D721Med (cell line): ENCODE results near the gene PCDH9.

Source experiments
- DNase-seq: peaks from one replicate; pipeline ENCODE4 v3.0.0; 2011; ENCODE audit warnings: low spot score; ENCODE audit not compliant: insufficient read length
- FAIRE-seq: peaks from 2 replicates; lab custom pipeline; 2011; peaks lifted over from hg19 to GRCh38; lab: Jason Lieb, UNC
- CTCF ChIP-seq: IDR thresholded peaks from 2 replicates; pipeline ENCODE4 v1.5.1; 2012; ENCODE audit warnings: mild to moderate bottlenecking, control low read depth; ENCODE audit not compliant: insufficient read depth; ENCODE audit errors: missing control alignments

The PCDH9 gene

GRCh38 chr13:66520511-66521355, 709.4 kb downstream of the PCDH9 start:
- FAIRE-seq (no peak), DNase-seq (no peak)
- no peak for TF ChIP-seq CTCF

GRCh38 chr13:66519259-66519658, 710.9 kb downstream of the PCDH9 start:
- no peak for FAIRE-seq
- DNase-seq: no peak
- TF ChIP-seq CTCF: no peak

- no peak for TF ChIP-seq CTCF
- DNase-seq (no peak), FAIRE-seq (no peak)
Measured at GRCh38 chr13:66518068-66518467, 712.1 kb downstream of the PCDH9 start.

- TF ChIP-seq CTCF: no peak
- DNase-seq (no peak), FAIRE-seq (no peak)
Measured at GRCh38 chr13:66513728-66514127, 716.4 kb downstream of the PCDH9 start.

GRCh38 chr13:66509175-66509574, 721.0 kb downstream of the PCDH9 start:
- no peak for TF ChIP-seq CTCF
- FAIRE-seq (no peak), DNase-seq (no peak)

GRCh38 chr13:66508153-66508909, 721.8 kb downstream of the PCDH9 start:
- no peak for FAIRE-seq
- no peak for DNase-seq
- TF ChIP-seq CTCF: no peak
